ENCODE measurements around the gene SLC2A13.

Gene SLC2A13

GRCh38 chr12:40028296-40028695, 77.6 kb downstream of the SLC2A13 start:
- H3K9me3 Mint-ChIP-seq: no peaks in the 10 kb centered on the region
- no peak overlapping the region for H3K27ac Mint-ChIP-seq (ENCODE audit: low read depth)
- DNase-seq (ENCODE audit: low spot score in 2 of 2): no peak
- ATAC-seq (replicated peaks; ENCODE audit: extremely low read depth, poor library complexity, severe bottlenecking): no peak
- no peak overlapping the region for H3K4me3 Mint-ChIP-seq
- peaks cover 5% of the 10 kb centered on the region for H3K4me1 Mint-ChIP-seq
- no peaks in the 10 kb centered on the region for H3K27me3 Mint-ChIP-seq
- H3K36me3 Mint-ChIP-seq (ENCODE audit: insufficient read depth): peaks cover 4% of the 10 kb centered on the region

DNA sequence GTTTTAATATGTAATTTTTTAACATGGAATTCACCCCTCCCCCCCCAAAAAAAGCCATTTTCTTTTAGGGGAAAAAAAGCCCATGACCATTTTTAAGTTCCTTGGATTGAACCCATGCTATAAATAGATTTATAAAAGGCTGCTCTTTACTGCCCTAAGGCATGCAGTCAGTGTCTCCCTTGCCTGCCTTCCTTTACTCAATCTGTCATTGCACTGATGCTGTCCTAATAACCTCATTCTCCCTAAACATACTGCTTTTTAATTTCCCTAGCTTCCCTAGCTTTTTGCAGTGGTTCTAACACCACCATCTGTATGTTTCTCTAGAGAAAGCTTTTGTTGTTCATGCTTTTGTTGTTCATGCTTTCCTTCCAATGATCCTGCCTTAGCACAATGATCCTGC, 83.0 kb downstream of the SLC2A13 start:
- H3K4me1 Mint-ChIP-seq: peaks cover 5% of the 10 kb centered on the region
- DNase-seq (ENCODE audit: low spot score in 2 of 2) (no peak), ATAC-seq (replicated peaks; ENCODE audit: extremely low read depth, poor library complexity, severe bottlenecking) (no peak)
- peaks cover 3% of the 10 kb centered on the region for H3K36me3 Mint-ChIP-seq (ENCODE audit: insufficient read depth)
- H3K9me3 Mint-ChIP-seq: no peaks in the 10 kb centered on the region
- no peaks in the 10 kb centered on the region for H3K27me3 Mint-ChIP-seq
- H3K4me3 Mint-ChIP-seq: no peak overlapping the region
- no peak overlapping the region for H3K27ac Mint-ChIP-seq (ENCODE audit: low read depth)

DNA sequence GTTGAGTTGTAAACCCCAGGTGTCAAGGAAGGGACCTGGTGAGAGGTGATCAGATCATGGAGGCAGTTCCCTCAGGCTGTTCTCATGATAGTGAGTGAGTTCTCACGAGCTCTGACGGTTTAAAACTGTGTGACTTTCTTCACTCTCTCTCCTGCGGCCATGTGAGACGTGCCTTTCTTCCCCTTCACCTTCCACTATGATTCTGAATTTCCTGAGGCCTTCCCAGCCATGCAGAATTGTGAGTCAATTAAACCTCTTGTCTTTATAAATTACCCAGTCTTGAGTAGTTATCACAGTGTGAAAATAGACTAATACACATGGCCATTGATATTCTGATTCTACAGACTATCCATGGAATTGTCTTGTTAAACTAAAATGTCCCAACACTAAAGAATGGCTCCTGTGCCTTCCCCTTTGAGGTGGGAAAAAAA, 85.6 kb downstream of the SLC2A13 start:
- Mint-ChIP-seq H3K27ac (ENCODE audit: low read depth) (no peak overlapping the region), H3K27me3 (no peaks in the 10 kb centered on the region), H3K36me3 (ENCODE audit: insufficient read depth) (peaks cover 3% of the 10 kb centered on the region)

DNA sequence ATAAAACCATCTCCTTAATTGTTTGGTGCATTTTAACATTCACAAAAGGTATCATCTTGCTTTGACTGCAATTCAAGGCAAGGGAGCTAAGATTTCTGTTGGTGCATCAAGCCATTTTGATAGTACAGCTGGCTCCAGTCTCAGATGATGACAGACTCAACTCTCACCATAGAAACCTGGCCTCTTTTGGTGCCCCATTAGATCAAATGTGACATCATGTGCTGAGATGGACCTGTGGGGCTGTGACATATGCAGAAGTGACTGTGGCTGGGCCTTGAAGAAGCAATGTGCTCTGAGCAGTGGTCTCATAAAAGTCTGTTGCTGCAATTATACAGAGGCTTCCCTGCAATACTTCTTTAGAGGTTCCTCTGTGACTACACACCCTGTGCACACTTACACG, 88.4 kb downstream of the SLC2A13 start:
- no peak overlapping the region for H3K27ac Mint-ChIP-seq (ENCODE audit: low read depth)
- no peak for DNase-seq (ENCODE audit: low spot score in 2 of 2)

More for the DNA sequence above, 85.6 kb downstream of the SLC2A13 start:
- Mint-ChIP-seq H3K9me3 (no peaks in the 10 kb centered on the region), H3K4me1 (peaks cover 5% of the 10 kb centered on the region), H3K4me3 (no peak overlapping the region)
- DNase-seq (ENCODE audit: low spot score in 2 of 2) (no peak), ATAC-seq (replicated peaks; ENCODE audit: extremely low read depth, poor library complexity, severe bottlenecking) (no peak)

DNA sequence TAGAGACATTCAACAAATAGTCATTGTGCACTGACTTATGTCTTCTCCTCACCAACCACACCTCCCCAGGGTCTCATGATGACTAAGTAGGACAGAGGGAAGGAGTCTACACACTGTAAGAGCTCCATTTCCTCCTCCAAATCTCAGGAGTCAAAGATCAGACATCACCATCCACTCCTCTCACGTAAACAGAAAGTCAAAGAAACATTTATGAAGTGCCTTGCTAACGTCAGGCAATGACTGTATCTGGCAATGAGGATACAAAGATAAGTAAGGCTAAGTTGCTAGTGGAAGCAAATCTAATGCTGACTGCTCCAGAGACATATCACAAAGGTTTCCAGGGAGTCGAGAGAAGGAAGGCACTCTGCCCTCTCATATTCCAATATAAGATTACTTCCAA, 88.9 kb downstream of the SLC2A13 start:
- no peak for ATAC-seq (replicated peaks; ENCODE audit: extremely low read depth, poor library complexity, severe bottlenecking)

More for the DNA sequence above, 88.4 kb downstream of the SLC2A13 start:
- H3K9me3 Mint-ChIP-seq: no peaks in the 10 kb centered on the region
- H3K27me3 Mint-ChIP-seq: no peaks in the 10 kb centered on the region
- H3K4me1 Mint-ChIP-seq: no peaks in the 10 kb centered on the region
- no peak for ATAC-seq (replicated peaks; ENCODE audit: extremely low read depth, poor library complexity, severe bottlenecking)
- H3K36me3 Mint-ChIP-seq (ENCODE audit: insufficient read depth): no peaks in the 10 kb centered on the region
- H3K4me3 Mint-ChIP-seq: no peak overlapping the region

DNA sequence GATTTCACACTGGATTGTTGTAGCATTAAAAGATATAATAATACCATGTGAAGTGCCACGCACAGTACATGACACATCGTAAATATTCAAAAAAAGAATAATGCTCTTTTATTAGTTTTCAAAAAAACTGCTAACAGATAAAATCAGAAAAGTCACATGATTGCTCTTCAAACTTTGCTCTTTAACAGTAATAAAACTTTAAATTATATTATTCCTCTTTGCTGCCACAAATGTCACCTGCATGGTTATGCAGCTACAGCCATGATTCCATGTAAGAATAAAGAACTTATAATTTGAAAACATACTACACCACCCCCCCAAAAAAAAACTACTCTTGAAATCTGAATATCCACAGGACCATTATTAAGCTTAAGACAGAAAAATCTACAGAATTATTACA, 90.0 kb downstream of the SLC2A13 start:
- Mint-ChIP-seq H3K9me3 (no peaks in the 10 kb centered on the region), H3K4me3 (no peak overlapping the region), H3K4me1 (peaks cover 11% of the 10 kb centered on the region), H3K36me3 (ENCODE audit: insufficient read depth) (no peaks in the 10 kb centered on the region), H3K27ac (ENCODE audit: low read depth) (no peak overlapping the region), H3K27me3 (no peaks in the 10 kb centered on the region)
- ATAC-seq (replicated peaks; ENCODE audit: extremely low read depth, poor library complexity, severe bottlenecking) (no peak), DNase-seq (ENCODE audit: low spot score in 2 of 2) (no peak)

More for the DNA sequence above, 88.9 kb downstream of the SLC2A13 start:
- Mint-ChIP-seq H3K4me3 (no peak overlapping the region), H3K27ac (ENCODE audit: low read depth) (no peak overlapping the region), H3K27me3 (no peaks in the 10 kb centered on the region), H3K9me3 (no peaks in the 10 kb centered on the region), H3K36me3 (ENCODE audit: insufficient read depth) (no peaks in the 10 kb centered on the region), H3K4me1 (no peaks in the 10 kb centered on the region)
- no peak for DNase-seq (ENCODE audit: low spot score in 2 of 2)

- Mint-ChIP-seq H3K36me3 (ENCODE audit: insufficient read depth) (no peaks in the 10 kb centered on the region), H3K4me3 (no peak overlapping the region), H3K27ac (ENCODE audit: low read depth) (no peak overlapping the region), H3K27me3 (no peaks in the 10 kb centered on the region), H3K9me3 (no peaks in the 10 kb centered on the region), H3K4me1 (peaks cover 13% of the 10 kb centered on the region)
- ATAC-seq (replicated peaks; ENCODE audit: extremely low read depth, poor library complexity, severe bottlenecking) (no peak), DNase-seq (ENCODE audit: low spot score in 2 of 2) (no peak)
Observed at GRCh38 chr12:40015345-40015744, 90.5 kb downstream of the SLC2A13 start.

- no peaks in the 10 kb centered on the region for H3K27me3 Mint-ChIP-seq
- no peak overlapping the region for H3K27ac Mint-ChIP-seq (ENCODE audit: low read depth)
- H3K4me3 Mint-ChIP-seq: no peak overlapping the region
- no peaks in the 10 kb centered on the region for H3K9me3 Mint-ChIP-seq
- no peaks in the 10 kb centered on the region for H3K36me3 Mint-ChIP-seq (ENCODE audit: insufficient read depth)
- ATAC-seq (replicated peaks; ENCODE audit: extremely low read depth, poor library complexity, severe bottlenecking) (no peak), DNase-seq (ENCODE audit: low spot score in 2 of 2) (no peak)
- H3K4me1 Mint-ChIP-seq: peaks cover 13% of the 10 kb centered on the region
Observed at GRCh38 chr12:40013847-40014246, 92.0 kb downstream of the SLC2A13 start.

- H3K36me3 Mint-ChIP-seq (ENCODE audit: insufficient read depth): no peaks in the 10 kb centered on the region
- H3K4me3 Mint-ChIP-seq: no peak overlapping the region
- ATAC-seq (replicated peaks; ENCODE audit: extremely low read depth, poor library complexity, severe bottlenecking) (no peak), DNase-seq (ENCODE audit: low spot score in 2 of 2) (no peak)
- H3K27me3 Mint-ChIP-seq: no peaks in the 10 kb centered on the region
- H3K9me3 Mint-ChIP-seq: no peaks in the 10 kb centered on the region
- H3K4me1 Mint-ChIP-seq: peaks cover 13% of the 10 kb centered on the region
- H3K27ac Mint-ChIP-seq (ENCODE audit: low read depth): no peak overlapping the region
Observed at GRCh38 chr12:40013292-40013691, 92.6 kb downstream of the SLC2A13 start.

GRCh38 chr12:40012711-40013110, 93.2 kb downstream of the SLC2A13 start:
- Mint-ChIP-seq H3K4me3 (no peak overlapping the region), H3K36me3 (ENCODE audit: insufficient read depth) (no peaks in the 10 kb centered on the region), H3K27me3 (no peaks in the 10 kb centered on the region), H3K4me1 (peaks cover 13% of the 10 kb centered on the region), H3K9me3 (no peaks in the 10 kb centered on the region), H3K27ac (ENCODE audit: low read depth) (no peak overlapping the region)
- DNase-seq (ENCODE audit: low spot score in 2 of 2) (no peak), ATAC-seq (replicated peaks; ENCODE audit: extremely low read depth, poor library complexity, severe bottlenecking) (no peak)

DNA sequence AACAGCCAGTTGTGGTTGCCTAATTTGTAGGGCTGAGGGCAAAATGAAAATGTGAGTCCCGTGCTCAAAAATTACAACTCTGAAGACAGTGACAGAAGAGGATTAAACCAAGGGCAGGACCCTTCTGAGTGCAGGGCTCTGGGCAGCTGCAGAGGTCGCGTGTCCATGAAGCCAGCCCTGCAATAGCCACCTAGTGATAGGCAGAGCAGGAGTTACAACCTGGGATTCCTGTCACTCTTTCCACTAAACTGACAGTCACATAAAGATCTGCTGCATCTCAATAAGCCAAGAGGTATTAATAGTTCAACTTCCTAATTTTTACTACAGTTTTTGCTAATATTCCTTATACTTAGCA, 94.1 kb downstream of the SLC2A13 start:
- no peaks in the 10 kb centered on the region for H3K27me3 Mint-ChIP-seq
- DNase-seq (ENCODE audit: low spot score in 2 of 2) (no peak), ATAC-seq (replicated peaks; ENCODE audit: extremely low read depth, poor library complexity, severe bottlenecking) (peak; percentile 34)
- no peaks in the 10 kb centered on the region for H3K36me3 Mint-ChIP-seq (ENCODE audit: insufficient read depth)
- no peaks in the 10 kb centered on the region for H3K9me3 Mint-ChIP-seq
- no peak overlapping the region for H3K27ac Mint-ChIP-seq (ENCODE audit: low read depth)
- H3K4me1 Mint-ChIP-seq: peaks cover 13% of the 10 kb centered on the region
- H3K4me3 Mint-ChIP-seq: peak overlapping the region; percentile 62

- Mint-ChIP-seq H3K9me3 (no peaks in the 10 kb centered on the region), H3K27me3 (no peaks in the 10 kb centered on the region), H3K36me3 (ENCODE audit: insufficient read depth) (no peaks in the 10 kb centered on the region), H3K4me1 (peaks cover 13% of the 10 kb centered on the region), H3K27ac (ENCODE audit: low read depth) (no peak overlapping the region), H3K4me3 (peak overlapping the region; percentile 62)
- peak; percentile 15 to 54 for DNase-seq (ENCODE audit: low spot score in 2 of 2)
- ATAC-seq (replicated peaks; ENCODE audit: extremely low read depth, poor library complexity, severe bottlenecking): peak; percentile 87
Observed at GRCh38 chr12:40010899-40011774, 94.7 kb downstream of the SLC2A13 start.

Data from central memory CD8-positive, alpha-beta T cell (primary cell).